IPS-NIHi11 (cell line): ENCODE results near the gene UBE3B.
"Not testable (repeated sequence)": the region's sequence is repeated elsewhere in the genome, so short reads cannot be mapped to it uniquely, and the experiment has no call there.

Source experiments
- DNase-seq: peaks from one replicate; pipeline ENCODE4 v3.0.0; 2012; ENCODE audit warnings: mixed read lengths, low spot score

Gene UBE3B

DNA sequence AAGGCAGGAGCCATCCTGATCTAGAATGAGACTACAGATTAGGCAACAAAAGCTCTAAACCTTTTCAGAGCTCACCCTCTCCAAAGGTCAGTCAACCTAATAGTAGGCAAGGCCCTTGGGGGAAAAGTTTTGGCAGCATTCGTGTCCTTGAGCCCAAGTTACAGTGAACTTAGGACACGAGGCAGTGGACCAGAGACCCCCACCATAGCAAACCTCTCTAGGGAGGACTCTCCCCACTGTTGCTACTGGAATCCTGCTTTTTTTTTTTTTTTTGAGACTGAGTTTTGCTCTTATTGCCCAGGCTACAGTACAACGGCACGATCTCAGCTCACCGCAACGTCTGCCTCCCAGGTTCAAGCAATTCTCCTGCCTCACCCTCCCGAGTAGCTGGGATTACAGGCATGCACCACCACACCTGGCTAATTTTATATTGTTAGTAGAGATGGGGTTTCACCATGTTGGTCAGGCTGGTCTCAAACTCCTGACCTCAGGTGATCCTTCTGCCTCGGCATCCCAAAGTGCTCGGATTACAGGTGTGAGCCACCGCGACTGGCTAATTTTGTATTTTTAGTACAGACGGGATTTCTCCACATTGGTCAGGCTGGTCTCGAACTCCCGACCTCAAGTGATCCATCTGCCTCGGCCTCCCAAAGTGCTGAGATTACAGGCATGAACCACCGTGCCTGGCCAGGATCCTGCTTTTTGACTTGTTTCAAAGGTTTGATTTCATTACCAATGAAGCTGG, 3.7 kb upstream of the UBE3B start:
- not testable (repeated sequence) for DNase-seq

DNA sequence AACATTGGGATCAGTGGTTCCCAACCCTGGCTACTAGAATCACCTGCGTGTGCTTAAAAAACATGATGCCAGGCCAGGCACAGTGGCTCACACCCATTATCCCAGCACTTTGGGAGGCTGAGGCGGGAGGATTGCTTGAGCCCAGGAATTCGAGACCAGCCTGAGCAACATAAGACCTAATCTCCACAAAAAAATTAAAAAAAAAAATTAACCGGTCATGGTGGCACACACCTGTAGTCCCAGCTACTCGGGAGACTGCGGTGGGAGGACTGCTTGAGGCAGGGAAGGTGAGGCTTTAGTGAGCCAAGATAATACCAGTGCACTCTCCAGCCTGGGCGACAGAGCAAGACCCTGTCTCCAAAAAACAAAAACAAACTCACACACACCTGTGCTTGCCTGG, 2.3 kb upstream of the UBE3B start:
- DNase-seq: no peak

DNA sequence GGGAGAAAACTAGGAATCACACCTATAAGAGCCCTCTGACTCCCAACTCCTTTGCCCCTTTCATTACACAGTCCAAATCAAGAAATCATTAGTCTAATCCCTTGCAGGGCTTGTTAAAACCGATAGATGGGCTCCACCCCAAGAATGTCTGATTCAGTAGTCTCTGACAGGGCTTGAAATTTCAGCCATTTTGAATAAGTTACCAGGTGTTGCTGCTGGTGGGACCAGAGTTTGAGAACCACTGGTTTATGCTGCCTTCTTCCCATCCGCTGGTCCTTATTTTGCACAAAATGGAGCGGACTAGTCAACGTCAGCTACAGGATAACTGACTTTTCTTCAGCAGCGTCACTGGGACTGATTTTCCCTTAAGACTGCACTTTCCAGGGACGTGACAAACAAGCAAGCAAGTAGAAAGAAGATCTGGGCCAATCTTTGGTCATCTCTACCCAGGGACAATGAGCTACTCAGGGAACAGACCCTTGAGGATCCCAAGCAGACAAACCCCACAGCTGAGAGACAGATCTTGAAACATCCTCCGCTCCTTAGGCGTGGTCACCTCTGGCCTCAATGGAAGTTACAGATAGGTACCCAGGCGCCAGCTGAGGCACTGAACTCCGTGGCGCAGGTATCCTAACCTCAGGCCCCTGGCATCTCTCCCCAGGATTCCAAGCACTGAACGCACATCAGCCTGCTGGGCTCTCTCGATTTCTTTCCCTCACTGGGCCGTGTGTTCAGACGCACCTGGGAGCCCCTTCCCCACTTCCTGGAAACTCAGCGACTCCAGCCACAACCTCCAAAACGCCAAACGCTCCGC, 1.2 kb upstream of the UBE3B start:
- DNase-seq: peak; percentile 26

DNA sequence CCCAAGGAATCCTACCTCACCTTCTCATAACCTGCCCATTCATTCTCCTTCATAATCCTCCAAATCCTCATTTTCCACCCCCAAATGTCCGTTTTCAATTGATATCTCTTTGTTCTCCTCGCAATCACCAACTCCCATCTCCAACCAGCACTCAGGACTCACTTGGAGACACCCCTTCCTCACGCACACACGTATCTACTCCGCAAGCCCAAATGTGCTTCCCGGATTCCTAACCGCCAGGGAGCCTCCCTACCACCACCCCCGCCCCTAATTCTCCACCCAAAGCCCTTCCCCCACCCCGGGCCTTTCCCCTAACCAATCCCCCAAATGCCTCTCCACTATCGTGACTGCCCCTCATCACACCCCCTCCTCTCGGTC, 638 bp upstream of the UBE3B start:
- no peak for DNase-seq

DNA sequence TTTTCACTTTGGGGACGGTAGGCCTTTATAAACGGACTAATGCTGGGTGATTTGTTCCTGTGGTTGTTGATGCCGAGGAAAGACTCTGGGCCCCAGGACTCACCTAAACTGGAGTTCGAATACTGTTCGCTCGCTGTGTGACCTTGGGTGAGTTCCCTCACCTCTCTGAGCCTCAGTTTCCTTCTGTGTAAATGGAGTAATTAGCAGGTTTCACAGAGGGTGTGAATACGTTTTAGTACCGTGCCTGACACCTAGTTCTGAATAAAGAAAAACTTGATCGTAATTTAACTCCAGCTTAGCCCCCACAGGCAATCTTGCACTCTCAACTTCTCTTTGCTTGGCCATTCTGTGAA, 505 bp downstream of the UBE3B start:
- DNase-seq: no peak

GRCh38 chr12:109479761-109480160, 2.3 kb downstream of the UBE3B start:
- no peak for DNase-seq

- DNase-seq: no peak
Measured at GRCh38 chr12:109480356-109480755, 2.9 kb downstream of the UBE3B start.

DNA sequence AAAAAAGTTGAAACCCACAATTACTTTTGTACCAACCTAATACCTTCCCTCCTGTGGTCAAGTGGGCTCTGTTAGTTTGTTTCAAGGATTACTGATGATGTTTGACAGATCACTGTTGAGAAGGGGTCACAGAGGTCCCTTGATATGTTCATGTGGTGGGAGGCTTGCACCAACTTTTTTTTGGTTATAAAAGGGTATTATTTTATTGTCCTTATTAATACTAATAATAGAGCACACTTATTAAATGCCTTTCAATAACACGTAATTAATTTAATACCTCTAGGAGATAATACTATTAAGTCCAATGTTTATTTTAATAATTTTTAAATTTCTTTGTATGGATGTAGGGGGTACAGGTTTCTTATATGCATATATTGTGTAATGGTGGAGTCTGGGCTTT, 4.4 kb downstream of the UBE3B start:
- no peak for DNase-seq

DNA sequence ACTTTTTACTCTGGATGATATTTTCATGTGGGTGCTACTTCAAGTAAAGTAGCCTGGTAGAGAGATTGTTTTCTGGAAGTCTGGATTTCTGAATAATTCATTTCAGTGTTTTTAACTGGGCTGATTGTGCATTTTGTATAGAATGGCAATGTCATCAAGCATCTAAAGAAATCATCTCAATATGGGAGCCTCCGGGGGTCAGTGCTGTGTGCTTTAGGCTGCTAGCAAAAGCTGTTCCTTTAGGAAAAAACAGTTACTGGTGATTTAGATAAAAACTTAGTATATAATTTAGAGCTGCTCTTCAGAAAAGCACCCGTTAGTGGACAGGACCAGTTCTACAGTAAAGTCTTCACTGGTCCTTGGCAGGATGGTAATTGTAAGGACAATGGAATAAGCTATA, 5.1 kb downstream of the UBE3B start:
- DNase-seq: no peak

GRCh38 chr12:109482894-109483293, 5.5 kb downstream of the UBE3B start:
- no peak for DNase-seq

- DNase-seq: no peak
Measured at GRCh38 chr12:109483346-109483745, 5.9 kb downstream of the UBE3B start.

DNA sequence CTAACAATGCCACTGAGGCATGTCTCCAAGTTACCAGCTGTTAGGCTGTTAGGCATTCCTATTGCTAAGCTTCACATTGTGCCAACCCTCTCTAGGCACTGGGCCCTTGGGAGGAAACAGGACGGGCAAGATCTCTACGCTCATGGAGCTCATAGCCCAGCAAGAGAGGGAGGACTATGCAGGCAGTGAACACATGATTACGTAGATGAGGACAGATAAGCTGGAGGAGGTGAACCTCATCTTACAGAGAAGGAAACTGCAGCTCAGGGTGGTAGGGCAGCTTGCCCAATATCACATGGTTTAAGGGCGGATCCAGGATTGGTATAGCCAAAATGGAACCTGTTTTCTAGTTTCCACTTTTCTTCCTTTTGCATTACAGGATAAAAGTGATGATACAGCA, 7.8 kb downstream of the UBE3B start:
- DNase-seq: no peak

GRCh38 chr12:109487181-109488050, 10.0 kb downstream of the UBE3B start:
- no peak for DNase-seq

GRCh38 chr12:109488051-109488665, 10.7 kb downstream of the UBE3B start:
- no peak for DNase-seq

DNA sequence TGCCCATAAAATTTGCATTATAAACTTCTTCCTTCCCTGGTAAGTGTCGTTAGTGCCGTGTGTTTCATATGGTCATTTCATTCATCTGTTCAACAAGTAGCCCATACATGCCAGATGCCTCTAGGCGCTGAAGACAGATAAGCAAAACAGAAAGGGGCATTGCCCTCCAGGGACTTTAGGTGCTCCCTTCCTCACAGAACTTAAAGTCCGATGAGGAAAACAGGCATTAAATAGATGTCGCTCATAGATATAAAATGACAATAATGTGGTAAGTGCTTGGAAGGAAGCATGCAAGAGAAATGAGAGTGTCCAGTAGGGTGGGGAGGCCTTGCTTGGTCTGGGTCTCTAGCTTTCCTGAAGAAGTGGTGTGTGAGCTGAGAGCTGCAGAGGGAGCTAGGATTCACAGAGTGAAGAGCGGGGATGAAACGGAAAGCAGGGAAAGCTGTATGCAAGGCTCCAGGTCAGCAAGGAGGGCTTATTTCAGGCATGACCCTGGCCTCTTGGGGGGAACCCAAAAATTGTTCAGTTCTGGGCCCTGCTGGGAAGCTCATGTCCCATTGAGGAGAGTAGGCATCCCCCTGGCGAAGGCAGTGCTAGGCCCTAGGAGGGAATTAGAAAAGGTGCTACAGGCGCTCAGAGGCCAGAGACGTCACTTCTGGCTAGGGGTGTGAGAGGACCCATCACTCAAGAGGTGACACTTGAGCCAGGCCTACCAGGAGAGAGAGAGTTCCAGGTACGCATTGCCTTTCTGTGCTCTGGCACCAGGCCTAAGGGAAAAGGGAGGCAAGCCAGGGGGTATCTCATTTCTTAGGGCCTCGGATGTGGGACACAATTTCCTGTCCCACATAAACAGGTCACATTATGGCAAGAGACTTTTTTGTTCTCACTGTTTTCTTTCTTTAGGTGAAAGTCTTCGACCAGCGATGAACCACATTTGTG, 11.9 kb downstream of the UBE3B start:
- DNase-seq: no peak

- no peak for DNase-seq
Measured at GRCh38 chr12:109489955-109490565, 12.6 kb downstream of the UBE3B start.

DNA sequence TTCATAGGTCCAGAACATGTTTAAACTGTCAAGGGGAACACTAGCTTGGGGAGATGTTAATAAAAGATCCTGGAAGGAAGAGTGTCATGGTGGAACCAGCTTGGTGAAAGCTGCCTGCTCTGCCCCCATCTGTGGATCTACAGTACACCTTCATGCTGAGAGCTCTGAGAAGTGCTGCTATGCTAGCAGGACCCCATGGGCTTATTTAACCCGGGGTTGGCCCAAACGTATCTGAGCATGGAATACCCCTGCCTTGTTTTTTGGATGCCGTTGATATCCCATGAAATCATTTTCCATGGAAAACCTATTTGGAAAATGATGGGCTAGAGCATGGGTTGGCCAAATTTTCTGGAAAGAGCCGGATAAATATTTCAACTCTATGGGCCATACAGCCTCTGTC, 14.2 kb downstream of the UBE3B start:
- no peak for DNase-seq

GRCh38 chr12:109492371-109492770, 14.9 kb downstream of the UBE3B start:
- DNase-seq: no peak

- no peak for DNase-seq
Measured at GRCh38 chr12:109493090-109493489, 15.7 kb downstream of the UBE3B start.

DNA sequence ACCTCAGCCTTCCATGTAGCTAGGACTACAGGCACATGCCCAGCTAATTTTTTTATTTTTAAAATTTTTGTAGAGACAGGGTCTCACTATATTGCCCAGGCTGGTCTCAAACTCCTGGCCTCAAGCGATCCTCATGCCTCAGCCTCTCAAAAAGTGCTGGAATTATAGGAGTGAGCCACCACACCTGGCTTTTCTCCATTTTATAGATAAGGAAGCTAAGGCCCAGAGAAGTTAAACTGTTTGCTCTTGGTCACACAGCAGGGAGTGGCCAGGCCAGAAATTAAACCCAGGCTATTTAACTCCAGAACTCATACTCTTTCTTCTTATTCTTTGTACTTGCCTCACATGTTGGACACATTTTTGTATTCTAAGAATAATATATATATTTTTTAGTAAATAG, 16.5 kb downstream of the UBE3B start:
- DNase-seq: no peak
